Measurements from ENCODE around the gene ZNF485.

ZNF485 gene

GRCh38 chr10:43665054-43665453 is 58.8 kb downstream of the ZNF485 start:
- Histone ChIP-seq H3K9me3 (ENCODE audit: control insufficient read depth, low read length) (no peaks in the 10 kb centered on the region), H3K27ac (ENCODE audit: insufficient read depth, low read depth, low read length, poor library complexity, severe bottlenecking) (no peak overlapping the region), H3K27me3 (ENCODE audit: control insufficient read depth, insufficient read depth, low read length, poor library complexity, severe bottlenecking) (no peaks in the 10 kb centered on the region), H3K36me3 (ENCODE audit: control insufficient read depth, insufficient read depth, low read length) (no peaks in the 10 kb centered on the region), H3K4me1 (ENCODE audit: control insufficient read depth, insufficient read depth, low read length) (no peaks in the 10 kb centered on the region), H3K4me3 (ENCODE audit: insufficient read depth, low read depth, low read length) (no peak overlapping the region)
- 0 to 58% methylated on average over 1 to 3 of the region's 3 CpGs for WGBS, 2 experiments

GRCh38 chr10:43666552-43666951 is 60.3 kb downstream of the ZNF485 start:
- no peaks in the 10 kb centered on the region for H3K9me3 ChIP-seq (ENCODE audit: control insufficient read depth, low read length)
- no peak overlapping the region for H3K4me3 ChIP-seq (ENCODE audit: insufficient read depth, low read depth, low read length)
- H3K4me1 ChIP-seq (ENCODE audit: control insufficient read depth, insufficient read depth, low read length): no peaks in the 10 kb centered on the region
- WGBS, 2 experiments: 93 to 94% methylated on average over 9 of the region's 9 CpGs
- H3K27me3 ChIP-seq (ENCODE audit: control insufficient read depth, insufficient read depth, low read length, poor library complexity, severe bottlenecking): peaks cover 4% of the 10 kb centered on the region
- no peaks in the 10 kb centered on the region for H3K36me3 ChIP-seq (ENCODE audit: control insufficient read depth, insufficient read depth, low read length)
- no peak overlapping the region for H3K27ac ChIP-seq (ENCODE audit: insufficient read depth, low read depth, low read length, poor library complexity, severe bottlenecking)

GRCh38 chr10:43667317-43667731 is 61.1 kb downstream of the ZNF485 start:
- Histone ChIP-seq H3K36me3 (ENCODE audit: control insufficient read depth, insufficient read depth, low read length) (no peaks in the 10 kb centered on the region), H3K4me3 (ENCODE audit: insufficient read depth, low read depth, low read length) (no peak overlapping the region), H3K4me1 (ENCODE audit: control insufficient read depth, insufficient read depth, low read length) (no peaks in the 10 kb centered on the region), H3K27ac (ENCODE audit: insufficient read depth, low read depth, low read length, poor library complexity, severe bottlenecking) (no peak overlapping the region), H3K27me3 (ENCODE audit: control insufficient read depth, insufficient read depth, low read length, poor library complexity, severe bottlenecking) (peaks cover 5% of the 10 kb centered on the region), H3K9me3 (ENCODE audit: control insufficient read depth, low read length) (no peaks in the 10 kb centered on the region)
- WGBS, 2 experiments: 89 to 92% methylated on average over 35 of the region's 35 CpGs
